ENCODE measurements around the gene SMIM35.
"Not testable (repeated sequence)": the region's sequence is repeated elsewhere in the genome, so short reads cannot be mapped to it uniquely, and the experiment has no call there.

Gene SMIM35

DNA sequence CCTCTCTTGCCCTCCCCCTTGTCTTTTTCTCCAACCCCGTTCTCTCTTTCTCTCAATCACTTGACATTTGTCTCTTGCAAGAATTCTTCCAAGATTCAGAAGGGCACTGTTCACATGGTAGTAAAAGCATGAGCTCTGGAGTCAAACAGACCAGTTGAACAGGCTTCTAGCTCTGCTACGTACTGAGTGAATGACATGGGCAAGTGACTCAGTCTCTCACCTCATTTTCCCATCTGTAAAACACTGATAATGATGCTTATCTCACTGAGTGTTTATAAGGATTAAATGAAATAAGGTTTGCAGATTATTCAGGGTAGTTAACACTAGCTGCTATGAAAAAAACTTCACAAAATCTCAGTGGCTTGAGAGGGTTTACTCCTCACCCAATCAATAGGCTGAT is 106.5 kb downstream of the SMIM35 start:
- Histone ChIP-seq H3K4me3 (replicated peaks; ENCODE audit: low read depth, low read length) (no peak overlapping the region), H3K36me3 (ENCODE audit: control insufficient read depth, insufficient read depth, low read length) (no peaks in the 10 kb centered on the region), H3K27me3 (replicated peaks; ENCODE audit: control insufficient read depth, insufficient read depth, low read length) (no peaks in the 10 kb centered on the region)
- no peak for DNase-seq (ENCODE audit: extremely low read depth, insufficient read length)
- TF ChIP-seq, protein P1, sequence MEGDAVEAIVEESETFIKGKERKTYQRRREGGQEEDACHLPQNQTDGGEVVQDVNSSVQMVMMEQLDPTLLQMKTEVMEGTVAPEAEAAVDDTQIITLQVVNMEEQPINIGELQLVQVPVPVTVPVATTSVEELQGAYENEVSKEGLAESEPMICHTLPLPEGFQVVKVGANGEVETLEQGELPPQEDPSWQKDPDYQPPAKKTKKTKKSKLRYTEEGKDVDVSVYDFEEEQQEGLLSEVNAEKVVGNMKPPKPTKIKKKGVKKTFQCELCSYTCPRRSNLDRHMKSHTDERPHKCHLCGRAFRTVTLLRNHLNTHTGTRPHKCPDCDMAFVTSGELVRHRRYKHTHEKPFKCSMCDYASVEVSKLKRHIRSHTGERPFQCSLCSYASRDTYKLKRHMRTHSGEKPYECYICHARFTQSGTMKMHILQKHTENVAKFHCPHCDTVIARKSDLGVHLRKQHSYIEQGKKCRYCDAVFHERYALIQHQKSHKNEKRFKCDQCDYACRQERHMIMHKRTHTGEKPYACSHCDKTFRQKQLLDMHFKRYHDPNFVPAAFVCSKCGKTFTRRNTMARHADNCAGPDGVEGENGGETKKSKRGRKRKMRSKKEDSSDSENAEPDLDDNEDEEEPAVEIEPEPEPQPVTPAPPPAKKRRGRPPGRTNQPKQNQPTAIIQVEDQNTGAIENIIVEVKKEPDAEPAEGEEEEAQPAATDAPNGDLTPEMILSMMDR (IDR thresholded peaks at IDR 0.05; ENCODE audit: insufficient read depth, low read length, poor library complexity, severe bottlenecking), result no peak

DNA sequence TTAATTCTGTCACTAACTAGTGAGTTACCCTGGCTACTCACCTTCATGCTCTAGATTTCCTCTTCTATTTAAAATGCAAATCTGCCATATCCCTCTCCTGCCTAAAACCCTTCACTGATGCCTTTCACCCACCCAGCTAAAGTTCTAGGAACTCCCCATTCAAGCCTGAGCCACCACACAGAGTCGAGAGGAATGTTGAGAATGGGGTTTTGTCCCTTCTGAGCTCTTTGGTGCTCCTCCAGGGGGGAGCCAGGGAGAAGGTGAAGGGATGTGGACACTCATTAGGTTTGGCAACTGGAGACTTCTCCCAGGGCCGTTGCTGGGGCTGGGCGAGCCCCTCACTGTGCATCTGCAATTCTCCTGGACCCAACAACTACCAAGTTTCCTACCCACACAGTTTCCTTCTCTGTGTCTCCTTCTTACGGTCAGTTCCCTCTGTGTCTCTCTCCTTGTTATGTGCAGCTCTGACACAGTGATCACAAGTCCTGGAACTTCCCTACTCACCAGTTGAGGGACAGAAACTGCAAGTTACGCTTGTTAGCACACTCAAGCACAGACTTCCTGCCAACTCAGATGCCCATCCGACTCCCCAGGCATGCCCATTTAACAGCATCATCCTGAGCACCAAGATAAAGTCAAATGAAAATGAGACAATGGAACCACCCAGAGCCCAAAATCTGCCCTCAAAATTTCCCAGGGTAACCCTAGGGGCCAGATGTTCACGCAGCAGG is 107.1 kb downstream of the SMIM35 start:
- Histone ChIP-seq H3K27me3 (replicated peaks; ENCODE audit: control insufficient read depth, insufficient read depth, low read length) (no peaks in the 10 kb centered on the region), H3K4me3 (replicated peaks; ENCODE audit: low read depth, low read length) (no peak overlapping the region), H3K36me3 (ENCODE audit: control insufficient read depth, insufficient read depth, low read length) (no peaks in the 10 kb centered on the region)
- no peak for DNase-seq (ENCODE audit: extremely low read depth, insufficient read length)
- TF ChIP-seq, protein P1 (IDR thresholded peaks at IDR 0.05; ENCODE audit: insufficient read depth, low read length, poor library complexity, severe bottlenecking), result no peak

DNA sequence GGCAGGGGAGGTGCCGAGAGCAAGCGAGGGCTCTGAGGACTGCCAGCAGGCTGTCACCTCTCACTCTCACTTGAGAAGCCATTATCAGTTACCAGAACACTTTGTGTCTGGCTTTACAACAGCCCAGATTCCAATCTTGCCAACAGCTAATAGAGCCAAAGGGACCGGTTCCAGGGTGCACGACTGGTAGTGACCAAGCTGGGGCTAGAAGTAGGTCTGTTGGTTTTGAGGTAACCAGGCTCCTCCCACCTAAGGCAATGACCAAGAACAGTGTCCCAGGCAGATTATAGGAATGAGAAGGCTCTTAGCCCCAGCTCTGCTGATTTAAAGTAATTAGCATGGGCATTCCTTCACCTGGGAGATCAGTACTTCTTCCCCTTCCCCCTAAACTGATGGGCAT is 107.8 kb downstream of the SMIM35 start:
- Histone ChIP-seq H3K4me3 (replicated peaks; ENCODE audit: low read depth, low read length) (no peak overlapping the region), H3K36me3 (ENCODE audit: control insufficient read depth, insufficient read depth, low read length) (no peaks in the 10 kb centered on the region), H3K27me3 (replicated peaks; ENCODE audit: control insufficient read depth, insufficient read depth, low read length) (no peaks in the 10 kb centered on the region)
- TF ChIP-seq, protein P1 (IDR thresholded peaks at IDR 0.05; ENCODE audit: insufficient read depth, low read length, poor library complexity, severe bottlenecking), result no peak
- no peak for DNase-seq (ENCODE audit: extremely low read depth, insufficient read length)

DNA sequence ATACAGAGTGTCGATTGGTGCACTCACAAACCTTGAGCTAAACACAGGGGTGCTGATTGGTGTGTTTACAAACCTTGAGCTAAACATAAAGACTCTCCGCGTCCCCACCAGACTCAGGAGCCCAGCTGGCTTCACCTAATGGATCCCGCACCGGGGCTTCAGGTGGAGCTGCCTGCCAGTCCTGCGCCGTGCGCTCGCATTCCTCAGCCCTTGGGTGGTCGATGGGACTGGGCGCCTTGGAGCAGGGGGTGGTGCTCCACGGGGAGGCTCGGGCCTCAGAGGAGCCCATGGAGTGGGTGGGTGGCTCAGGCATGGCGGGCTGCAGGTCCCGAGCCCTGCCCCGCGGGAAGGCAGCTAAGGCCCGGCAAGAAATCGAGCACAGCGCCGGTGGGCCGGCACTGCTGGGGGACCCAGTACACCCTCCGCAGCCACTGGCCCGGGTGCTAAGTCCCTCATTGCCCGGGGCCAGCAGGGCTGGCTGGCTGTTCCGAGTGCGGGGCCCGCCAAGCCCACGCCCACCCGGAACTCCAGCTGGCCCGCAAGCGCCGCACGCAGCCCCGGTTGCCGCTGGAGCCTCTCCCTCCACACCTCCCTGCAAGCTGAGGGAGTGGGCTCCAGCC is 108.4 kb downstream of the SMIM35 start:
- DNase-seq (ENCODE audit: extremely low read depth, insufficient read length); H3K4me3 ChIP-seq (replicated peaks; ENCODE audit: low read depth, low read length); H3K36me3 ChIP-seq (ENCODE audit: control insufficient read depth, insufficient read depth, low read length); H3K27me3 ChIP-seq (replicated peaks; ENCODE audit: control insufficient read depth, insufficient read depth, low read length): not testable (repeated sequence)

DNA sequence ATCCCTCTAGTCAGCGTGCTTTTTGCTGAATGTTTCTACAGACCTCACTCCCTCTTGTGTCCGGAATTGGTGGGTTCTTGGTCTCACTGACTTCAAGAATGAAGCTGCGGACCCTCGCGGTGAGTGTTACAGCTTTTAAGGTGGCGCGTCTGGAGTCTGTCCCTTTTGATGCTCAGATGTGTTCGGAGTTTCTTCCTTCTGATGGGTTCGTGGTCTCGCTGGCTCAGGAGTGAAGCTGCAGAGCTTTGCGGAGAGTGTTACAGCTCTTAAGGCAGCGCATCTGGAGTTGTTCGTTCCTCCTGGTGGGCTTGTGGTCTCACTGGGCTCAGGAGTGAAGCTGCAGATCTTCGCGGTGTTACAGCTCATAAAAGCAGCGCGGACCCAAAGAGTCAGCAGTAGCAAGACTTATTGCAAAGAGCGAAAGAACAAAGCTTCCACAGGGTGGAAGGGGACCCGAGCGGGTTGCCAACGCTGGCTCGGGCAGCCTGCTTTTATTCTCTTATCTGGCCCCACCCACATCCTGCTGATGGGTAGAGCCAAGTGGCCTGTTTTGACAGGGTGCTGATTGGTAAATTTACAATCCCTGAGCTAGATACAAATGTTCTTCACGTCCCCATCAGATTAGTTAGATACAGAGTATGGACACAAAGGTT is 109.0 kb downstream of the SMIM35 start:
- not testable (repeated sequence) for H3K36me3 ChIP-seq (ENCODE audit: control insufficient read depth, insufficient read depth, low read length); H3K27me3 ChIP-seq (replicated peaks; ENCODE audit: control insufficient read depth, insufficient read depth, low read length); H3K4me3 ChIP-seq (replicated peaks; ENCODE audit: low read depth, low read length); DNase-seq (ENCODE audit: extremely low read depth, insufficient read length)

DNA sequence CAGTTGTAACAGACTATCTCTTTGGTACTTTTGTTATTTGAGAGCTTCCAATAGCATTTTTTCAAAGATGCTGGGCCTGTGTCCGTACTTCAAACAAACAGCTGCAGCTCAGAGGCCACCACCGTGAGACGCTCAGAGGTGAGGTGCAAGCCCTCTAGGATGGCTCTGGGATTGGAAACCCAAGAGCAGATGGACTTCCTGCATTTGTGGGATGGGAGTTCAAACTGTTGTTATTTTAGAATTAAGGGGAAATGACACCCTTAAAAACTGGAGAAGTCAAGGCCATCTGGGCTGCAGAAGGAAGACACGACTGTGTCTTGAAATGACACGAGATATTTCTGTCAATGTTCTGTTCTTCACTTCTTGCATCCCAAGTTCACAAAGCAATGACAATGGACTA is 109.7 kb downstream of the SMIM35 start:
- TF ChIP-seq, protein P1 (IDR thresholded peaks at IDR 0.05; ENCODE audit: insufficient read depth, low read length, poor library complexity, severe bottlenecking), result no peak
- DNase-seq (ENCODE audit: extremely low read depth, insufficient read length), result no peak
- Histone ChIP-seq H3K4me3 (replicated peaks; ENCODE audit: low read depth, low read length) (no peak overlapping the region), H3K27me3 (replicated peaks; ENCODE audit: control insufficient read depth, insufficient read depth, low read length) (no peaks in the 10 kb centered on the region), H3K36me3 (ENCODE audit: control insufficient read depth, insufficient read depth, low read length) (no peaks in the 10 kb centered on the region)

All from GM06990 (cell line).